Thyroid gland (tissue), 4 donors: ENCODE measurements around the gene PCIF1.

Source experiments
- CTCF ChIP-seq, 6 experiments: fragments of 200-600 bp in 3 of 6; fragments of 450-650 bp in 3 of 6; sonication (generic) in 3 of 6; IDR thresholded peaks; one replicate each; pipeline ENCODE4 v1.5.1; 2016 to 2019; ENCODE audit warnings: antibody characterized with exemption in 6 of 6, mild to moderate bottlenecking in 2 of 6, inconsistent platforms in 1 of 6, moderate library complexity in 1 of 6
- POLR2A ChIP-seq, 2 donors: fragments of 450-650 bp; IDR thresholded peaks; one replicate each; pipeline ENCODE4 v1.6.1; 2017; ENCODE audit warnings: antibody characterized with exemption in 2 of 2, mild to moderate bottlenecking in 2 of 2, moderate library complexity in 1 of 2

- no peak for TF ChIP-seq CTCF (IDR thresholded peaks at IDR 0.05)
- TF ChIP-seq POLR2A (IDR thresholded peaks at IDR 0.05), result no peak
Measured at GRCh38 chr20:45918779-45919537, 15.5 kb upstream of the PCIF1 start.
